Measurements from ENCODE around the gene NAALADL2. TPM values are rescaled to one million over a fixed set of nuclear protein-coding genes. Genes with fewer than 3 reads are reported as not detected.

NAALADL2 gene
- total and polyA plus RNA-seq, 2 donors (not counting 3 experiments of a cell fraction or from before 2014, with no cell fraction given): 1.1 to 4.0 TPM

GRCh38 chr3:175146258-175146657, 287.1 kb downstream of the NAALADL2 start:
- no peak overlapping the region for H3K4me2 ChIP-seq (ENCODE audit: insufficient read depth, low read length)
- H3K27me3 ChIP-seq (ENCODE audit: control insufficient read depth in 2 of 2, insufficient read depth in 2 of 2, low read length in 2 of 2): no peaks in the 10 kb centered on the region
- H3K27ac ChIP-seq (ENCODE audit: insufficient read depth, low read depth, low read length): no peak overlapping the region
- no TSS peak for BruUV-seq (replicated peaks)
- FAIRE-seq: no peak
- dilution Hi-C loops (cut with MboI; ENCODE audit: extremely low pct_ligation_motif_present, low sequenced_read_pairs): no loop called here
- H3K9me1 ChIP-seq (replicated peaks; ENCODE audit: control insufficient read depth, extremely low read depth, insufficient read depth, low read length): no peaks in the 10 kb centered on the region
- CTCF ChIA-PET: interaction anchor here (0.7 to 2.1 kb wide), 13 partner anchors 9 to 1495 kb away, joined by 3 to 11 read pairs (median 3); no protein-coding TSS in a partner anchor
- intact Hi-C loops (cut with micrococcal nuclease): no loop called here
- no peaks in the 10 kb centered on the region for H3K79me2 ChIP-seq (ENCODE audit: control insufficient read depth, insufficient read depth, low read length)
- POLR2A ChIA-PET: interaction anchor here (0.6 kb wide), 1 partner anchor 337 kb away, joined by 3 read pairs; no protein-coding TSS in a partner anchor
- no peaks in the 10 kb centered on the region for H3K9me3 ChIP-seq (replicated peaks; ENCODE audit: control insufficient read depth, insufficient read depth, low read length)
- no peaks in the 10 kb centered on the region for H3K36me3 ChIP-seq (ENCODE audit: control insufficient read depth in 2 of 2, extremely low read depth in 1 of 2, insufficient read depth in 2 of 2, low read length in 2 of 2)
- H3K4me1 ChIP-seq (ENCODE audit: control insufficient read depth, extremely low read depth, insufficient read depth, low read length): no peaks in the 10 kb centered on the region
- no peak overlapping the region for H3K4me3 ChIP-seq (replicated peaks in 1 of 3; ENCODE audit: insufficient read depth in 1 of 3, low read depth in 1 of 3, low read length in 3 of 3)
- no peak overlapping the region for H3K9ac ChIP-seq (replicated peaks; ENCODE audit: extremely low read depth, insufficient read depth, low read length)
- H2AFZ ChIP-seq (ENCODE audit: low read depth, low read length): no peak overlapping the region
- no peaks in the 10 kb centered on the region for H4K20me1 ChIP-seq (replicated peaks; ENCODE audit: control insufficient read depth, extremely low read depth, insufficient read depth, low read length)
- TF ChIP-seq POLR2A (IDR thresholded peaks at IDR 0.05; ENCODE audit: low read depth, low read length): no peak
- TF ChIP-seq CTCF (IDR thresholded peaks at IDR 0.05; ENCODE audit: extremely low read depth in 1 of 2, insufficient read depth in 1 of 2, low read depth in 1 of 2, low read length in 2 of 2): peak in 1 of 2 donors; percentile 11
- TF ChIP-seq GATA2 (IDR thresholded peaks at IDR 0.05; ENCODE audit: insufficient read depth, insufficient read length, low read depth, low read length): no peak
- no peak for TF ChIP-seq POLR2AphosphoS5 (IDR thresholded peaks at IDR 0.05; ENCODE audit: insufficient read depth, low read depth, low read length)
- peak; percentile 31 for DNase-seq (ENCODE audit: low read depth, low spot score)

GRCh38 chr3:175149675-175150074, 290.5 kb downstream of the NAALADL2 start:
- CTCF ChIA-PET: no interaction called here
- no peak overlapping the region for H3K4me2 ChIP-seq (ENCODE audit: insufficient read depth, low read length)
- no peaks in the 10 kb centered on the region for H3K9me3 ChIP-seq (replicated peaks; ENCODE audit: control insufficient read depth, insufficient read depth, low read length)
- H3K4me3 ChIP-seq (replicated peaks in 1 of 3; ENCODE audit: insufficient read depth in 1 of 3, low read depth in 1 of 3, low read length in 3 of 3): no peak overlapping the region
- TF ChIP-seq GATA2 (IDR thresholded peaks at IDR 0.05; ENCODE audit: insufficient read depth, insufficient read length, low read depth, low read length) (no peak), MAX (IDR thresholded peaks at IDR 0.05; ENCODE audit: insufficient read depth, insufficient read length) (no peak), EZH2 (IDR thresholded peaks at IDR 0.05; ENCODE audit: borderline replicate concordance, low read depth, low read length, severe bottlenecking) (no peak), MYC (IDR thresholded peaks at IDR 0.05; ENCODE audit: low read depth, low read length) (no peak), POLR2AphosphoS5 (IDR thresholded peaks at IDR 0.05; ENCODE audit: insufficient read depth, low read depth, low read length) (no peak), JUN (IDR thresholded peaks at IDR 0.05; ENCODE audit: borderline replicate concordance, insufficient read depth, insufficient read length, low read depth) (no peak), POLR2A (IDR thresholded peaks at IDR 0.05; ENCODE audit: low read depth, low read length) (no peak), FOS (IDR thresholded peaks at IDR 0.05; ENCODE audit: borderline replicate concordance, insufficient read depth, low read length) (no peak), CTCF (IDR thresholded peaks at IDR 0.05; ENCODE audit: extremely low read depth in 1 of 2, insufficient read depth in 1 of 2, low read depth in 1 of 2, low read length in 2 of 2) (no peak)
- H3K4me1 ChIP-seq (ENCODE audit: control insufficient read depth, extremely low read depth, insufficient read depth, low read length): no peaks in the 10 kb centered on the region
- no peaks in the 10 kb centered on the region for H3K27me3 ChIP-seq (ENCODE audit: control insufficient read depth in 2 of 2, insufficient read depth in 2 of 2, low read length in 2 of 2)
- H3K79me2 ChIP-seq (ENCODE audit: control insufficient read depth, insufficient read depth, low read length): no peaks in the 10 kb centered on the region
- intact Hi-C loops (cut with micrococcal nuclease) (no loop called here), dilution Hi-C loops (cut with MboI; ENCODE audit: extremely low pct_ligation_motif_present, low sequenced_read_pairs) (no loop called here)
- H3K27ac ChIP-seq (ENCODE audit: insufficient read depth, low read depth, low read length): no peak overlapping the region
- no peak overlapping the region for H3K9ac ChIP-seq (replicated peaks; ENCODE audit: extremely low read depth, insufficient read depth, low read length)
- no TSS peak for BruUV-seq (replicated peaks)
- DNase-seq (ENCODE audit: low read depth, low spot score) (no peak), FAIRE-seq (no peak)
- H3K36me3 ChIP-seq (ENCODE audit: control insufficient read depth in 2 of 2, extremely low read depth in 1 of 2, insufficient read depth in 2 of 2, low read length in 2 of 2): no peaks in the 10 kb centered on the region
- no peaks in the 10 kb centered on the region for H3K9me1 ChIP-seq (replicated peaks; ENCODE audit: control insufficient read depth, extremely low read depth, insufficient read depth, low read length)
- H4K20me1 ChIP-seq (replicated peaks; ENCODE audit: control insufficient read depth, extremely low read depth, insufficient read depth, low read length): no peaks in the 10 kb centered on the region
- POLR2A ChIA-PET: no interaction called here
- no peak overlapping the region for H2AFZ ChIP-seq (ENCODE audit: low read depth, low read length)

Data from endothelial cell of umbilical vein (primary cell).